GM10847 (cell line): ENCODE data around the gene EPYC.

ENCODE experiments used
- POLR2A ChIP-seq: IDR thresholded peaks from 2 replicates; pipeline ENCODE4 v1.6.1; 2011; ENCODE audit not compliant: insufficient read length; ENCODE audit errors: extremely low read depth

The EPYC gene

GRCh38 chr12:91007531-91008290, 2.9 kb upstream of the EPYC start:
- no peak for TF ChIP-seq POLR2A

- TF ChIP-seq POLR2A = no peak
Measured at GRCh38 chr12:91003737-91004136, 1.0 kb downstream of the EPYC start.

DNA sequence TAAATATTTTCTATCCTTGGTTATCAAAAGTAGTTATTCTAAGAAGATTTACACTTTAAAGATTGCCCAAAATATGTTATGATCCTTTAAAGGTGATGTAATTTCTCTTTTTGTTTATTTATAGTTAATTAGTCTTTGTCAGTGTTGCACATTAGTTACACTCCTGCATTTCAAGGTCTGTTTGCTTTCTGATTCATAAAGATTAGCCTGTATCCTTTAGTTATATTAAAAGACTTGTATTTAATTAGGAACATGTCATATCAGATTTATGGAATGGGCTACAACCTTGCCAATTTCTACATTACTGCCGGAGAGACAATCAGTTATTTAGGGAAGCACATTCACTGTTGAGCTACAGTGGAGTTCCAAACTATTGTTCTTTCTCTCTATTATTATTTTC, 3.5 kb downstream of the EPYC start:
- TF ChIP-seq POLR2A = no peak

GRCh38 chr12:90999966-91000365, 4.8 kb downstream of the EPYC start:
- TF ChIP-seq POLR2A = no peak

DNA sequence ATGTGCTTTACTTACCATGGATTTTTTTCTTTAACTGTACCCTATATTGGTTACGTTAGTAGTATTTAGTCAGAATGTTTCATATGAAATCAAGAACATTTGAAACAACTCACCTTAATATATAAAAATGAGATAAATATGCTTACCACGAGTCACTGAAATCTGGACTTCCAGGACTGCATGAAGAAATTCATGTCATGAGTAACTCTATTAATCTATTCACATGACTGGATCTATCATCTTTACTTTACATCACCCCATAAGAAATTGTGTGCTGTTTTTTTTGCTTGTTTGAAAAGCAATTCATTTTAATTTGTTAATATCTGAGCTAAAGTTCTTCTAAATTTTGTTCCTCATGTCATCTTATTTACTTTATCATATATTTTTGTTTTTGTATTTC, 5.2 kb downstream of the EPYC start:
- TF ChIP-seq POLR2A = no peak

DNA sequence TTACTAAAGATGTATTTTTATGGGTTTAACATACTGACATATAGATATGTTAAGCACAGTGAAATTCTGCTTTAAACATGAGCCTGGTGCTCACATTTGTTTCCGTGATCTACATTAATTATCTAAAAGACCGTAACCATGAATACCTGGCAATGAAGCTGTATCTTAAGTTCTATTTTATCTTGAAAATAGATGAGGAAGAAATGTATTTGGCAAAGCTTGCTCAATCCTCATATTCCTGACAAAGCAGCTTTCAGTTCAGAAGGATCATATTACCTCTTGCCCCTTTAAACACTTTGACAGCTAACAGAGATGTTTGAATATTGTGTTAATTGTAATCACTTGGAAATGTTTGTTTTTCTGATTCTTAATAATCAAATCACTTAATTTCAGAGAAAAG, 9.8 kb downstream of the EPYC start:
- TF ChIP-seq POLR2A = no peak

DNA sequence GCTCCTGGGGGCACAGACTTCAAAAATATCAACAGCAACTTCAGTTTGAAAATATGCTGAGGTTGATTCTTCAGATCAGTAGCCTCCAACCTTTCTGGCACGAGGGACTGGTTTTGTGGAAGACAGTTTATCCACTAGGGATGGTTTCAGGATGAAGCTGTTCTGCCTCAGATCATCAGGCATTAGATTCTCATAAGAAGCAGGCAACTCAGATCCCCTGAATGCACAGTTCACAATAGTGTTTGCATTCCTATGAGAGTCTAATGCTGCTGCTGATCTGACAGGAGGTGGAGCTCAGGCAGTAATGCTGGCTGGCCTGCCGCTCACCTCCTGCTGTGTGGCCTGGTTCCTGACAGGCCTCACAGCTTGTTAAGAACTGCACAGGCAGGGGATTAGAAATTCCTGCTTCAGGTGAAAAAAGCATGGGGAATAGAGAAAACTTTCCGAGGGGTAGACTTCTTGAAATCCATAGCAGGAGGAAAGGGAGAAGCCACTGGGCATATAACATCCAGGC, 12.8 kb downstream of the EPYC start:
- no peak for TF ChIP-seq POLR2A

GRCh38 chr12:90990611-90991010, 14.2 kb downstream of the EPYC start:
- no peak for TF ChIP-seq POLR2A

GRCh38 chr12:90989686-90990111, 15.1 kb downstream of the EPYC start:
- no peak for TF ChIP-seq POLR2A

DNA sequence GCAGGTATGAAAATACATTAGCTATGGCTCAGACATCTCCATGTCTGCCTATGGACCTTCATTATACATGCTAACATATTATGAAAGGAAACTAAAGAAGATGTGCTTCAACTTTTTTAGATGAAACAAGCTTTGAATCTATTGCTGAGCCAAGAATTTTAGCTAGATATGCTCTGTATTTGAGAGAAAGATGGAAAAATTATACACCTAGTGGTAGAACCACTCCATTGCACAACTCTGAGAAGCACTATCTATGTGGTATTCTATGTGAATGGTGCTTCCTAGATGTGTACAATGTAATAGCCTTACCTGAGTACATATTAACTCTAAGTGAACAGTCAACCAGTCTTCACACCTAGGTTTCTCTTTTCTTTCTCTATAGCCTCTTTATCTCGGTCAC, 17.3 kb downstream of the EPYC start:
- no peak for TF ChIP-seq POLR2A

GRCh38 chr12:90987101-90987500, 17.7 kb downstream of the EPYC start:
- TF ChIP-seq POLR2A = no peak

GRCh38 chr12:90984114-90984513, 20.7 kb downstream of the EPYC start:
- TF ChIP-seq POLR2A = no peak

GRCh38 chr12:90982170-90982569, 22.6 kb downstream of the EPYC start:
- TF ChIP-seq POLR2A = no peak

GRCh38 chr12:90979951-90980350, 24.8 kb downstream of the EPYC start:
- TF ChIP-seq POLR2A = no peak

- no peak for TF ChIP-seq POLR2A
Measured at GRCh38 chr12:90979019-90979418, 25.8 kb downstream of the EPYC start.

DNA sequence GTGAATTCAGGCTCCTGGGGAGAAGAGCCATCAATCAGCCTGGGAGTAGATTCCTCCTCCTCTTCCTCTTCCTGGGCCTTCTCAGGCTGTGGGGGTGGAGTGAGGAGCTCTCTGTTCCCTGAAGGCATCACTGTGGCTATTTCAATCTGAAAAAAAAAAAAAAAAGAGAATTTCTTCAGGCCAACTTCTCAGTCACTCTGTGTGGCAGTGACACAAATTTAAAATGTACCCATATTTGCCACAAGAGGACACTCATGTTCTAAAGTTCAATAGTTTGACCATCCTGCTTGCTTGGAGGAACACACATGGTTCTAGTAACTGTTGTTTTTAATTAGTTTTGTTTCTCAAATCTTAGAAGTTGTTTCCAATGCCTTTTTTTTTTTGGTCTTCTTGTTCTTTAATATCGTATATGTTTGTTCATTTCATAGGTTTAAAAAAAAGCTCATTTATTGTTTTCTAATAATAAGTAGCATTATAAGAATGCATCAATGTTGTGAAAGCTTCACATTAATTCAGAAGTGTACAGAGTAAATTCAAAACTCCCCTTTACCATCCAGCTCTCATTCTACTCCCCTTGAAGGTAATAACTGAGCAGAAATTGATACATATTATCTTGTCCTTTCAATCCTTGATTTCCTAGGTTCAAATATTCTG, 26.5 kb downstream of the EPYC start:
- TF ChIP-seq POLR2A = no peak
